SU-DHL-6 (cell line): Measurements from ENCODE around the gene PIGB.

ENCODE experiments used
- H2AFZ ChIP-seq: fragments of 200-600 bp; sonication (generic); 2 replicates; pipeline ENCODE4 v1.6.1; 2014; ENCODE audit warnings: low read depth, mild to moderate bottlenecking, moderate library complexity, mixed read lengths, antibody characterized with exemption, low read length; ENCODE audit not compliant: severe bottlenecking
- H3F3A ChIP-seq: fragments of 200-600 bp; shearing (Covaris generic); 2 replicates; pipeline ENCODE4 v1.6.0; 2016; ENCODE audit warnings: antibody characterized with exemption, mild to moderate bottlenecking; ENCODE audit not compliant: insufficient read depth
- H3K27ac ChIP-seq: fragments of 200-600 bp; sonication (generic); 2 replicates; pipeline ENCODE4 v1.5.1; 2016; ENCODE audit warnings: low read depth, mild to moderate bottlenecking, low read length, moderate library complexity, mixed read lengths
- H3K27me3 ChIP-seq: fragments of 200-600 bp; sonication (generic), shearing (Covaris generic); 2 replicates; pipeline ENCODE4 v1.6.0; 2014; ENCODE audit warnings: mild to moderate bottlenecking, low read length
- H3K36me3 ChIP-seq: fragments of 200-600 bp; sonication (generic); 2 replicates; pipeline ENCODE4 v1.6.1; 2014; ENCODE audit warnings: mild to moderate bottlenecking, low read length, mixed read lengths
- H3K4me2 ChIP-seq: fragments of 300-600, 200-600 bp; shearing (Covaris generic), sonication (generic); 2 replicates; pipeline ENCODE4 v1.6.0; 2014; ENCODE audit warnings: low read length, low read depth, mild to moderate bottlenecking; ENCODE audit not compliant: poor library complexity, severe bottlenecking
- H3K4me3 ChIP-seq: fragments of 200-600 bp; sonication (generic); 2 replicates; pipeline ENCODE4 v1.5.1; 2014; ENCODE audit warnings: antibody characterized with exemption, low read length, mild to moderate bottlenecking, mixed read lengths; ENCODE audit not compliant: insufficient read depth, poor library complexity, severe bottlenecking
- H3K79me2 ChIP-seq: fragments of 200-600 bp; sonication (generic); 2 replicates; pipeline ENCODE4 v1.6.1; 2014; ENCODE audit warnings: mild to moderate bottlenecking, low read length, moderate library complexity; ENCODE audit not compliant: insufficient read depth
- H3K9ac ChIP-seq: fragments of 200-600 bp; sonication (generic); 2 replicates; pipeline ENCODE4 v1.7.0; 2014; ENCODE audit warnings: mild to moderate bottlenecking, low read length
- H3K9me2 ChIP-seq: fragments of 200-600 bp; sonication (generic); replicated peaks from 2 replicates; pipeline ENCODE4 v1.6.1; 2014; ENCODE audit warnings: low read length; ENCODE audit not compliant: insufficient read depth
- H3K9me3 ChIP-seq: fragments of 200-600 bp; sonication (generic); 2 replicates; pipeline ENCODE4 v1.6.1; 2014; ENCODE audit warnings: low read length, mixed read lengths; ENCODE audit not compliant: insufficient read depth
- H4K20me1 ChIP-seq: fragments of 200-600 bp; sonication (generic); 2 replicates; pipeline ENCODE4 v1.6.1; 2014; ENCODE audit warnings: low read depth, mild to moderate bottlenecking, antibody characterized with exemption, low read length, moderate library complexity, mixed read lengths
- CTCF ChIP-seq: fragments of 200-600 bp; sonication (generic); IDR thresholded peaks from one replicate; pipeline ENCODE4 v1.5.1; 2017; ENCODE audit warnings: antibody characterized with exemption, mild to moderate bottlenecking, low read length, moderate library complexity; ENCODE audit not compliant: insufficient read depth, poor library complexity, severe bottlenecking
- EZH2phosphoT487 ChIP-seq: fragments of 200-600 bp; sonication (generic), shearing (Covaris generic); conservative IDR thresholded peaks from 2 replicates; pipeline ENCODE4 v1.6.1; 2018; ENCODE audit warnings: mild to moderate bottlenecking, antibody characterized with exemption, low read length, moderate library complexity, mixed read lengths

PIGB gene

GRCh38 chr15:55318588-55319494, at the start of gene PIGB, which contains the start of gene PIGBOS1:
PIGB (plus strand) TSS chr15:55319222; CDS start chr15:55319251, 29 bp downstream.
PIGBOS1 (minus strand) TSS chr15:55319123; CDS start chr15:55317792, 1,331 bp downstream.
- H3F3A ChIP-seq, result peaks cover 14% of the 10 kb centered on the region; the same call in 1 of the 2 replicates
- H3K79me2 ChIP-seq, result peaks cover 60% of the 10 kb centered on the region
- H3K27ac ChIP-seq, result peak within 1 kb of the TSS; percentile 71

GRCh38 chr15:55270291-55270690, 48.7 kb upstream of the PIGB start:
- no peak overlapping the region for H3K4me3 ChIP-seq
- no peaks in the 10 kb centered on the region for H3K9me2 ChIP-seq
- H2AFZ ChIP-seq, result no peak overlapping the region
- H3K9ac ChIP-seq, result no peak overlapping the region
- H3K79me2 ChIP-seq, result no peaks in the 10 kb centered on the region
- no peaks in the 10 kb centered on the region for H3K36me3 ChIP-seq
- no peaks in the 10 kb centered on the region for H3K27me3 ChIP-seq
- no peak for TF ChIP-seq CTCF
- TF ChIP-seq EZH2phosphoT487, result no peak
- H4K20me1 ChIP-seq, result no peaks in the 10 kb centered on the region; the same call in 1 of the 2 replicates
- no peaks in the 10 kb centered on the region for H3F3A ChIP-seq
- H3K4me2 ChIP-seq, result no peak overlapping the region
- H3K27ac ChIP-seq, result no peak overlapping the region
- no peaks in the 10 kb centered on the region for H3K9me3 ChIP-seq

More at GRCh38 chr15:55318588-55319494, at the start of gene PIGB, which contains the start of gene PIGBOS1:
- Histone ChIP-seq H4K20me1 (no peaks in the 10 kb centered on the region), H3K27me3 (no peaks in the 10 kb centered on the region), H3K9me2 (no peaks in the 10 kb centered on the region), H2AFZ (peak within 1 kb of the TSS; percentile 74), H3K9ac (peak within 1 kb of the TSS; percentile 68), H3K36me3 (no peaks in the 10 kb centered on the region), H3K9me3 (no peaks in the 10 kb centered on the region), H3K4me3 (peak within 1 kb of the TSS; percentile 99), H3K4me2 (peak within 1 kb of the TSS; percentile 100)
- TF ChIP-seq CTCF (no peak), EZH2phosphoT487 (no peak)

- no peaks in the 10 kb centered on the region for H3K36me3 ChIP-seq
- H3K9ac ChIP-seq, result no peak overlapping the region
- H3K9me3 ChIP-seq, result no peaks in the 10 kb centered on the region
- H3K9me2 ChIP-seq, result no peaks in the 10 kb centered on the region
- no peaks in the 10 kb centered on the region for H3F3A ChIP-seq
- no peak overlapping the region for H3K27ac ChIP-seq
- H3K4me2 ChIP-seq, result no peak overlapping the region
- H3K79me2 ChIP-seq, result no peaks in the 10 kb centered on the region
- no peaks in the 10 kb centered on the region for H4K20me1 ChIP-seq
- H3K27me3 ChIP-seq, result no peaks in the 10 kb centered on the region
- H2AFZ ChIP-seq, result no peak overlapping the region
- H3K4me3 ChIP-seq, result no peak overlapping the region
- TF ChIP-seq EZH2phosphoT487 (no peak), CTCF (no peak)
Observed at GRCh38 chr15:55276324-55276723, 42.7 kb upstream of the PIGB start.
